GM23338 (cell line): ENCODE data around the gene NTN4. TPM values are rescaled to one million over a fixed set of nuclear protein-coding genes. Genes with fewer than 3 reads are reported as not detected.

Source experiments
- ATAC-seq: fragments of 200-7000 bp; cut with Tn5 transposase; 3 replicates; pipeline ENCODE4 v1.9.1; 2020
- DNase-seq: peaks from one replicate; pipeline ENCODE4 v3.0.0-alpha.2; 2015; ENCODE audit warnings: low spot score
- H2AFZ ChIP-seq: fragments of 200-600 bp; sonication (generic); 2 replicates; pipeline ENCODE4 v1.8.0; 2016; ENCODE audit warnings: antibody characterized with exemption, mild to moderate bottlenecking, moderate library complexity
- H3F3A ChIP-seq: fragments of 200-600 bp; sonication (generic); replicated peaks from 2 replicates; pipeline ENCODE4 v1.8.0; 2017; ENCODE audit warnings: antibody characterized with exemption, mixed run types, low read depth
- H3K27ac ChIP-seq: fragments of 200-600 bp; sonication (generic); 2 replicates; pipeline ENCODE4 v1.6.1; 2016; ENCODE audit warnings: low read depth
- H3K27me3 ChIP-seq: fragments of 200-600 bp; sonication (generic); 2 replicates; pipeline ENCODE4 v1.8.0; 2016; ENCODE audit warnings: mild to moderate bottlenecking, mixed run types, moderate library complexity; ENCODE audit not compliant: insufficient read depth
- H3K36me3 ChIP-seq: fragments of 200-600 bp; sonication (generic); 2 replicates; pipeline ENCODE4 v1.8.0; 2016; ENCODE audit warnings: mild to moderate bottlenecking; ENCODE audit not compliant: insufficient read depth
- H3K4me1 ChIP-seq: fragments of 200-600 bp; sonication (generic); 2 replicates; pipeline ENCODE4 v1.8.0; 2016; ENCODE audit warnings: mild to moderate bottlenecking, moderate library complexity; ENCODE audit not compliant: insufficient read depth
- H3K4me2 ChIP-seq: fragments of 200-600 bp; sonication (generic); 2 replicates; pipeline ENCODE4 v1.7.1; 2017; ENCODE audit warnings: mixed run types
- H3K4me3 ChIP-seq: fragments of 200-600 bp; sonication (generic); 2 replicates; pipeline ENCODE4 v1.6.1; 2016; ENCODE audit warnings: mixed run types
- H3K79me2 ChIP-seq: fragments of 200-600 bp; sonication (generic); replicated peaks from 2 replicates; pipeline ENCODE4 v1.8.0; 2017; ENCODE audit warnings: mild to moderate bottlenecking; ENCODE audit not compliant: insufficient read depth
- H3K9me2 ChIP-seq: fragments of 200-600 bp; sonication (generic); 2 replicates; pipeline ENCODE4 v1.8.0; 2017; ENCODE audit not compliant: insufficient read depth
- H4K20me1 ChIP-seq: fragments of 200-600 bp; sonication (generic); replicated peaks from 2 replicates; pipeline ENCODE4 v1.8.0; 2017; ENCODE audit warnings: mild to moderate bottlenecking; ENCODE audit not compliant: insufficient read depth
- H3K27ac Mint-ChIP-seq: 2 replicates; pipeline ENCODE4 v1.8.0; 2020; ENCODE audit warnings: inconsistent platforms, mild to moderate bottlenecking, moderate library complexity, mixed read lengths
- H3K27me3 Mint-ChIP-seq: 3 replicates; pipeline ENCODE4 v1.8.0; 2022; ENCODE audit warnings: low read depth, mild to moderate bottlenecking, moderate library complexity, mixed read lengths, inconsistent platforms; ENCODE audit not compliant: insufficient read depth, poor library complexity
- H3K36me3 Mint-ChIP-seq: 3 replicates; pipeline ENCODE4 v1.8.0; 2021; ENCODE audit warnings: low read depth, mild to moderate bottlenecking, inconsistent platforms, moderate library complexity, mixed read lengths
- H3K4me1 Mint-ChIP-seq: 3 replicates; pipeline ENCODE4 v1.8.0; 2020; ENCODE audit warnings: mild to moderate bottlenecking, inconsistent platforms, mixed read lengths
- H3K4me3 Mint-ChIP-seq: 3 replicates; pipeline ENCODE4 v1.8.0; 2021; ENCODE audit warnings: moderate library complexity, mild to moderate bottlenecking, inconsistent platforms, mixed read lengths
- H3K9me3 Mint-ChIP-seq: 3 replicates; pipeline ENCODE4 v1.8.0; 2020; ENCODE audit warnings: moderate library complexity, mild to moderate bottlenecking, inconsistent platforms, mixed read lengths
- CREB1 ChIP-seq: fragments of 250-450 bp; sonication (Bioruptor Pico); IDR thresholded peaks from 2 replicates; pipeline ENCODE4 v1.5.0; 2020; ENCODE audit warnings: low read depth, mild to moderate bottlenecking, moderate library complexity
- ETS1 ChIP-seq: IDR thresholded peaks from 2 replicates; pipeline ENCODE4 v1.6.1; 2016; ENCODE audit warnings: antibody characterized with exemption
- EZH2 ChIP-seq: fragments of 200-600 bp; sonication (generic); IDR thresholded peaks from one replicate; pipeline ENCODE4 v1.8.0; 2017; ENCODE audit warnings: antibody characterized with exemption, mild to moderate bottlenecking, low read depth; ENCODE audit not compliant: unreplicated experiment
- JUNB ChIP-seq: IDR thresholded peaks from one replicate; pipeline ENCODE4 v1.6.1; 2016; ENCODE audit warnings: antibody characterized with exemption; ENCODE audit not compliant: unreplicated experiment
- NANOG ChIP-seq: IDR thresholded peaks from 2 replicates; pipeline ENCODE4 v1.6.1; 2016; ENCODE audit warnings: antibody characterized with exemption, borderline replicate concordance
- POLR2AphosphoS5 ChIP-seq: IDR thresholded peaks from 2 replicates; pipeline ENCODE4 v1.6.1; 2016; ENCODE audit warnings: antibody characterized with exemption, low read depth
- STAT1 ChIP-seq: IDR thresholded peaks from one replicate; pipeline ENCODE4 v1.6.1; 2016; ENCODE audit warnings: antibody characterized with exemption; ENCODE audit not compliant: unreplicated experiment
- ZNF114 ChIP-seq: fragments of 250-450 bp; sonication (Bioruptor Pico); IDR thresholded peaks from 2 replicates; pipeline ENCODE4 v1.5.0; 2020; ENCODE audit warnings: mild to moderate bottlenecking, moderate library complexity
- ZNF462 ChIP-seq: fragments of 250-450 bp; sonication (Bioruptor Pico); IDR thresholded peaks from 2 replicates; pipeline ENCODE4 v1.5.0; 2020; ENCODE audit warnings: mild to moderate bottlenecking, moderate library complexity
- polyA plus RNA-seq: library from polyadenylated mRNA; unstranded; fragments of >200 nt; fragmentation: Nextera tagmentation; extraction: Ambion mirVana; gene quantifications from 2 replicates; pipeline ENCODE4 v1.2.1, GENCODE V29; 2016
- total RNA-seq: library from RNA; depleted of rRNA; stranded (reverse); fragments of >200 nt; shearing (Covaris generic); gene quantifications from 2 replicates; pipeline ENCODE4 v1.2.3, GENCODE V29; 2014
- TF ChIP-seq, protein P1 (sequence below), 2 experiments: fragments of 200-600 bp in 1 of 2; sonication (generic) in 1 of 2; conservative IDR thresholded peaks; 2 replicates each; pipeline versions ENCODE4 v1.5.1 to v1.6.1; 2016 to 2017; ENCODE audit warnings: antibody characterized with exemption in 2 of 2, low read depth in 2 of 2, mild to moderate bottlenecking in 2 of 2, moderate library complexity in 1 of 2
- TF ChIP-seq, protein P2 (sequence below): IDR thresholded peaks from one replicate; pipeline ENCODE4 v1.6.1; 2018; ENCODE audit warnings: antibody characterized with exemption; ENCODE audit not compliant: unreplicated experiment

The NTN4 gene
- total and polyA plus RNA-seq, 2 experiments from 2014 or later = 1.5 to 3.8 TPM

- no peak for TF ChIP-seq ZNF462 (CRISPR knock-in tag)
- TF ChIP-seq, protein P1, sequence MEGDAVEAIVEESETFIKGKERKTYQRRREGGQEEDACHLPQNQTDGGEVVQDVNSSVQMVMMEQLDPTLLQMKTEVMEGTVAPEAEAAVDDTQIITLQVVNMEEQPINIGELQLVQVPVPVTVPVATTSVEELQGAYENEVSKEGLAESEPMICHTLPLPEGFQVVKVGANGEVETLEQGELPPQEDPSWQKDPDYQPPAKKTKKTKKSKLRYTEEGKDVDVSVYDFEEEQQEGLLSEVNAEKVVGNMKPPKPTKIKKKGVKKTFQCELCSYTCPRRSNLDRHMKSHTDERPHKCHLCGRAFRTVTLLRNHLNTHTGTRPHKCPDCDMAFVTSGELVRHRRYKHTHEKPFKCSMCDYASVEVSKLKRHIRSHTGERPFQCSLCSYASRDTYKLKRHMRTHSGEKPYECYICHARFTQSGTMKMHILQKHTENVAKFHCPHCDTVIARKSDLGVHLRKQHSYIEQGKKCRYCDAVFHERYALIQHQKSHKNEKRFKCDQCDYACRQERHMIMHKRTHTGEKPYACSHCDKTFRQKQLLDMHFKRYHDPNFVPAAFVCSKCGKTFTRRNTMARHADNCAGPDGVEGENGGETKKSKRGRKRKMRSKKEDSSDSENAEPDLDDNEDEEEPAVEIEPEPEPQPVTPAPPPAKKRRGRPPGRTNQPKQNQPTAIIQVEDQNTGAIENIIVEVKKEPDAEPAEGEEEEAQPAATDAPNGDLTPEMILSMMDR (conservative IDR thresholded peaks at IDR 0.05; ENCODE audit: low read depth in 2 of 2) = no peak
These were observed 88.7 kb downstream of the NTN4 start (continued) for GRCh38 chr12:95701722-95702418.

DNA sequence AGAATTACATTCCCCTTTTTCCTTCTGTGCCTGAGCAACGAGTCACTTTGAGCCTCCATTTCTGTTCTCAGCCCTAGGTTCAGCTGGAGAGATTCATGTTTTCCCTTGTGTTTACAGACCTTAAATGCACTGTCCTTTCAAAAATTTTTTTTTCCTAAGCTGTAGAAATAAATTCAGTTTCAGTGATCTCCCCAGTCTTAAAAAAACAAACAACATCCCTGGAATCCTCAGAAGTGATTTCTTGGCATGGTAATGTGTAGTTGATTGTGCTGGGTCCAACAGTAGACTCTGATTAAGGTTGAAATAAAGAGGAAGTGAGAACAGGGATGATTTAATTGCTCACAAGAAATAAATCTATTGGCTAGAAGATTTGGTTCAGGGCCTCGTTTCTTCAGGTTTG is 89.3 kb downstream of the NTN4 start:
- Histone ChIP-seq H3F3A (no peaks in the 10 kb centered on the region), H3K4me2 (no peak overlapping the region), H2AFZ (no peak overlapping the region), H3K36me3 (no peaks in the 10 kb centered on the region), H3K27ac (no peak overlapping the region), H3K4me1 (peaks cover 6% of the 10 kb centered on the region), H3K27me3 (no peaks in the 10 kb centered on the region), H3K79me2 (no peaks in the 10 kb centered on the region), H3K9me2 (no peaks in the 10 kb centered on the region), H3K4me3 (no peak overlapping the region), H4K20me1 (no peaks in the 10 kb centered on the region)
- DNase-seq (no peak), ATAC-seq (no peak)
- peaks cover 5% of the 10 kb centered on the region for H3K4me1 Mint-ChIP-seq
- no peaks in the 10 kb centered on the region for H3K9me3 Mint-ChIP-seq
- no peak overlapping the region for H3K27ac Mint-ChIP-seq
- H3K27me3 Mint-ChIP-seq = no peaks in the 10 kb centered on the region
- H3K4me3 Mint-ChIP-seq = no peak overlapping the region
- H3K36me3 Mint-ChIP-seq = no peaks in the 10 kb centered on the region
- TF ChIP-seq ETS1 (no peak), STAT1 (no peak), CREB1 (no peak), POLR2AphosphoS5 (no peak), ZNF114 (CRISPR knock-in tag) (no peak), JUNB (no peak), EZH2 (no peak), NANOG (no peak)
- TF ChIP-seq, protein P2, sequence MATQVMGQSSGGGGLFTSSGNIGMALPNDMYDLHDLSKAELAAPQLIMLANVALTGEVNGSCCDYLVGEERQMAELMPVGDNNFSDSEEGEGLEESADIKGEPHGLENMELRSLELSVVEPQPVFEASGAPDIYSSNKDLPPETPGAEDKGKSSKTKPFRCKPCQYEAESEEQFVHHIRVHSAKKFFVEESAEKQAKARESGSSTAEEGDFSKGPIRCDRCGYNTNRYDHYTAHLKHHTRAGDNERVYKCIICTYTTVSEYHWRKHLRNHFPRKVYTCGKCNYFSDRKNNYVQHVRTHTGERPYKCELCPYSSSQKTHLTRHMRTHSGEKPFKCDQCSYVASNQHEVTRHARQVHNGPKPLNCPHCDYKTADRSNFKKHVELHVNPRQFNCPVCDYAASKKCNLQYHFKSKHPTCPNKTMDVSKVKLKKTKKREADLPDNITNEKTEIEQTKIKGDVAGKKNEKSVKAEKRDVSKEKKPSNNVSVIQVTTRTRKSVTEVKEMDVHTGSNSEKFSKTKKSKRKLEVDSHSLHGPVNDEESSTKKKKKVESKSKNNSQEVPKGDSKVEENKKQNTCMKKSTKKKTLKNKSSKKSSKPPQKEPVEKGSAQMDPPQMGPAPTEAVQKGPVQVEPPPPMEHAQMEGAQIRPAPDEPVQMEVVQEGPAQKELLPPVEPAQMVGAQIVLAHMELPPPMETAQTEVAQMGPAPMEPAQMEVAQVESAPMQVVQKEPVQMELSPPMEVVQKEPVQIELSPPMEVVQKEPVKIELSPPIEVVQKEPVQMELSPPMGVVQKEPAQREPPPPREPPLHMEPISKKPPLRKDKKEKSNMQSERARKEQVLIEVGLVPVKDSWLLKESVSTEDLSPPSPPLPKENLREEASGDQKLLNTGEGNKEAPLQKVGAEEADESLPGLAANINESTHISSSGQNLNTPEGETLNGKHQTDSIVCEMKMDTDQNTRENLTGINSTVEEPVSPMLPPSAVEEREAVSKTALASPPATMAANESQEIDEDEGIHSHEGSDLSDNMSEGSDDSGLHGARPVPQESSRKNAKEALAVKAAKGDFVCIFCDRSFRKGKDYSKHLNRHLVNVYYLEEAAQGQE = no peak
